Cerebellar cortex (tissue), 1 donor: Measurements from ENCODE around the gene NFKBIE.

ENCODE experiments used
- DNase-seq: peaks from one replicate; pipeline ENCODE4 v3.0.0-alpha.2; 2015; ENCODE audit warnings: low spot score

Gene NFKBIE

DNA sequence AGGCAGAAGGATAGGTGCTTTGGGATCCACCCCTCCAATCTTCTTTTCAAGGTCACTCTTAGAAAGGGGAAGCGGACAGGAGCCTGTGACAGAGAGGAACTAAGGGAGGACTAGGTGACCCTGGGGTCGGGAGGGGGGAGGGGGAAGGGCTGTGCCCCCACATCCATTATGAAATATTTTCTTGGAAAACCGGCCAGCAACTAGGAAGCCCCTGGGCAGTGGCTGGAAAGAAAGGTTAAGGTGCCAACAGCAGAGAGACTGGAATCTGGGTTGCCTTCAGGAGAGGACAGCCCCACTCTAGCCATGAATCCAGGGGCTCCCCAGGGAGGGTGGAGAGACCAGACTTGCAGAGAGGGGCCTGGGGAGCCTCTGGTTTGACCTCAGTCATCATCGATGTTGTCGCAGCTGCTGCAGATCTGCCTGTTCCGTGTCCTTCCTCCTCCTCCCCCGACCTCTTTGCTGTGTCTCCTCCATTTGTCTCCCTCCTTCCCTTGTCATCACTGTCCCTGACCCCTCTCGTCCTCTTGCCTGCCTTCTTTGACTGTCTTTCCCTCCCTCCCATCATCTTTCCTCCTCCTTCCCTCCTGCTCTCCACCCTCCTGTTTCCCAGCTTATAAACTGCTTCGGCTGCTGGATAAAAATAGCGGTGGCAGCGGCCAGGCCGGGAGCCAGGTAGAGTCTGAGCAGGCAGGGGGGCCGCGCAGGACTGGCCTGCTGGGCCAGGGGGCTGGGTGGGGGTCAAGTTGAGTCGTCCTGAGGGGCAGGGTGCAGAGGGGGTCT is 38.8 kb downstream of the NFKBIE start:
- DNase-seq, result peak; percentile 60

DNA sequence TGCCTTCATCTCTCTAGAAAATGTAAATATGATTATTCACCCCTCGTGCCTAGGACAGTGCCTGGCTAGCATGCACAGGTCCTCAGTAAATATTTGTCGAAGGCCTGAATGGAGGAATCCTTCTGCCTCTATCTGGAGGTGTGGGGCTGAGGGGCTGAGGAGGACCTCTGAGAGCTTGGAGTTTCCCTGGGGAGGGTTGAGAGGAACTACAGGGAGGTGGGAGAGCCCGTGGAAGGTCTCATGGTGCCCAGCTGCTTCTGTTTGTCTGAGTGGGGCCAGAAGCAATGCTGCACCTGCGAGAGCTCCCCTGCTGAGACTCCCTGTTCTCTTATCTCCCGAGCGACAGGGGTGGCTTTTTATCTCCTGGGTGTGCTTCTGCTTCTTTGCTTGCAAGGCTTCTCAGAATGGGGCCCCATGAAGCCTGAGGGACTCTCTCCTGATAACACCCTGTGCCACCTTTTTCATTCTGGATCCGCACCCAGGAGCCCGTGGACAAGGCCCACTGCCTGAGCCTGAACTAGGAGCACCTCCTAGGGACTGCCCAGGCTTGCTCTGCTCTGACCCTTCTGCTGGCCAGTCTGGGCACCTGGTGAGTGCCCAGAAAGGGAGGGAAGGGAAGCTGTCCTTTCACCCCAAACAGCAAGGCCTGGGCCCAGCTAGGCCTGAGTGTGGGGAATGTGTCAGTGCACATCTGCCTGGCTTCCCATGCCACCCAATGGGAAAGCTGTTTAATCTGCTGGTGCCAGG is 39.6 kb downstream of the NFKBIE start:
- DNase-seq, result no peak

DNA sequence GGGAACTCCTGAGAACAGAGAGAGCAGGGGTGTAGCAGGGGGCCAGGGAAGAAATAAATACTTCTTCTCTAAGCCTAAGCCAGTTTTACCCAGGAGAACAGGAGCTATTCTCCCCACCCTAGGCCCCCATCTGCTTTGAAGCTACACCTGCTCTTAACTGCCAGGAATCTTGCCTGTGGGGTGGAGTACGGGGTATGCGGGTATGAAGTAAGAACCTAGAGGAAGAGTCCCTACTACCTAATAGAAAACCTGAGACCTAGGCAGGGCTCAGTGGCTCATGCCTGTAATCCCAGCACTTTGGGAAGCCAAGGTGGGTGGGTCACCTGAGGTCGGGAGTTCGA is 40.4 kb downstream of the NFKBIE start:
- no peak for DNase-seq

DNA sequence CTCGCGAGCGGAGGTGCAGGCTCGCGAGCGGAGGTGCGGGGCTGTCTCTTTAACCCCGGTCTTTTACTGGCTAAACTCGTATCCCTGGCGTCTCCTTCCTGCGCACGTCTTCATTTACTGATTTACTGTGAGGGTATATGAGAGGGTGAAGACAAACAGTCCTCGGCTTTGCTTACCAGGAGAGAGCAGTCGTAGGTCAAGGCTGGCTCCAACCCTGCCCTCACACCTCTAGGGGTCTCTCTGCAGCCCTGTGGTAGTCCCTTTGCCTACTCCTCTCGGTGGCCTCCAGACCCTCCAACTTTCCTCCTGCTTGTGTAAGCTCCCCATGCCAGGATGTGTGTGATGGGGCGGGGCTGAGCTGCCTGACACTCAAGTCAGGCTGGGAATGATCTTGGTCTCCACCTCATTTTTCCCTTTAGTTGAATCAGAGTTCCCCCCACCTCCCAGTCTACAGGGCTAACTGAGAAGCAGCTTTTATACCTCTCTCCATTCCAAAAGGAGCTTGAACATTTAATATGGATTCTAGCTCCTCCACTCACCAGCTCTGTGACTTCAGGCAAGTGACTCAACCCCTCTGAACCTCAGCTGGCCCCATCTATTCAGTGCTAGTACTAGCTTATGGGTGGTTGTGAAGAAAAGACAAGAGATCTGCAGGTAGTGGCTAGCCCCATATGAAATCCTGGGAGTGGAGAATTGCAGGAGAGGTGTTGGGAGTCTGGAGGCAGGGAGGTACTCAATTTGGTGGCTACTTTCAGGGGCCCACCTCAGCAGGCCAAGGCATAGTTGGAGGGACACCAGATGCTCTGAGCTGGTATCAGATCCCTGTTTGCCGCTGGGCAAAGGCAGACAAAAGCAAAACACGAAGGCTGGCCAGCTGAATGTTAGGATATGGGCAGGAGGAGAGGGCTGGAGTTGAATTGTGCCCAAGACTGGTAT is 41.1 kb downstream of the NFKBIE start:
- DNase-seq, result peak; percentile 63

DNA sequence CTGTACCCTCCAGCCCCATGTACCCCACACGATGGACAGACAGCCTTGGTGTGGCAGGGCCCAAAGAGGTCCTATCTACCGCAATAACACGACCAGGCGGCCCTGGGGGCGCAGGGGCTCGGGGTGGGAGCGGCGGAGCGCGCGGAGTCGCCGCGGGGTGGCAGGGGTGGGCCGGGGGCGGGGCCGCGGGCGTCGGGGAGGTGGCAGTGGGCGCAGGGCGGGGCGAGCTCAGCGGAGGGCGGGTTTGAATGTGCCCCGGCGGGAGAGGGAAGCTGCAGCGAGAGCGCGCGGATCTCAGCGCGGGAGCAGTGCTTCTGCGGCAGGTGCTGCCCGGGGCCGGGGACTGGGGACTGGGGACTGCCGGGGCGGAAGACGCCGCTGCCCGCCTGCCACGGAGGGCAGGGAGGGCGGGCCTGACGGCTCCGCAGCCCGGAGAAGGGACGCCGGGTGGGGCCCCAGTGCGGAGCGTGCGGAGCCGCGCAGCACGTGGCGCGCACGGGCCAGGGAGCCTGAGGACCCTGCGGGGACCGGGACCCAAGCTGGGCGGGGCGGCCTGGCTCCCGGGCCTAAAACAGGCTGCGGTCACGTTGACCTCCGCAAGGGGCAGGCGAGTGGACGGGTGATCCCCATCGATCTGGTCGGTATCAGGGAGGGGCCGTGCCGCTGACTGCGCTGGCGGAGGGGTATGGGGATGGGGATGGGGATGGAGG is 41.9 kb downstream of the NFKBIE start, which contains the start of gene SLC29A1:
SLC29A1 (plus strand) TSS at position 277 of the 710 bp plus-strand sequence. CDS start 3,719 bp downstream, outside the sequence.
- DNase-seq, result peak; percentile 77

DNA sequence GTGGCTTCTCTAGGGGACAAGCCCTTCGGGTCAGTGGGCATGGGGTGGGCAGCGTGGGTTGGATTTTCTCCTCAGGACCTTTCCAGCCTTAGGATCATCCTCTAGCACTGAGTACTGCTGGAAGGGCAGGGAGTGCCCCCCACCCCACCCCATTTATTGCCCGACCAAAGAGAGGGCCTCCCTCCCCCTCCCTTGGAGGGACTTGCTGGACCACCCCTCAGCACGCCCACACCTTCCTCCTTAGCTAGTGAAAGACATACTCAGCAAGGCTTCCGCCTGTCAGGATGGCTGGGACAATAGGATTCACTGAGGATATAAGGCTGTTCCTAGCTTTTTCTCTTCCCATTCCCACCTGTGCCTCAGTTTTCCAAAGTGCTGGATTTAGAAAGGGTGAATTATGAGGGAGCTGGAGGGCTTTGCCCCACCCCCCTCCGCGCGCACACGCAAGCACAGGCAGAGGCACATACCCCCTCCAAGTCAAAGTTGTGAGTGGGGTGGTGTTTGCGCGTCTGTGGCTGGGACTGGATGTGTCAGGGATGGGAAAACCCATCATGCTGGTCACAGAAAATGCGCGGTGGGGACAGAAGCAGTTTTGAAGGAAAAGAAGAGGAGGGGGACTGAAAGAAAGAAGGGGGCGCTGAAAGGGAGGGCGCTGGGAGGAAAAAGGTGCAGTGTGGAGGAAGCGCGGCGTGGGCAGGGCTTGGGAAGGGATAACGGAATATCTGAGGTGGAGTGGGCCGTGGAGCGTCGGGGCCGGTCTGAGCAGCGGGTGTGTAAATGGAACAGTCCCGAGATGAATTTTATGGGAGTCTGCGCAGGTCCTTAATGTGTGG is 42.6 kb downstream of the NFKBIE start:
- DNase-seq, result peak; percentile 47

DNA sequence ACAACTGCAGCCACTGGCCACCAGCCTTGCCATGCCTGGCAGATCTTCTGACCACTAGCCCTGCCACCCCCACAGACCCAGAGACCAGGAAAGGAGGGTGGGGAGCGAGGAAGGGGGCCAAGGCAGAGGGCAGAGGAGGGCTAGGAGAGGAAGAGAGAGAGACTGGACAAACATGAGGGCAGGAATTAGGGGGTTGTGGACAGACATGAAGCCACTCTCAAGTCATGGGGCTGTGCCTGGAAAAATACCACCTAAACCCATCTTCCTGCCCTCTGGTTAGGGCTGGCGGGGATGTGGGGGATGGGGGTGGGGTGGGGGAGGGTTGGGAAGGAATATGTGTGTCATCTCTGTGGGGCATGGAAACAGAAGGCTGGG is 43.4 kb downstream of the NFKBIE start:
- no peak for DNase-seq

DNA sequence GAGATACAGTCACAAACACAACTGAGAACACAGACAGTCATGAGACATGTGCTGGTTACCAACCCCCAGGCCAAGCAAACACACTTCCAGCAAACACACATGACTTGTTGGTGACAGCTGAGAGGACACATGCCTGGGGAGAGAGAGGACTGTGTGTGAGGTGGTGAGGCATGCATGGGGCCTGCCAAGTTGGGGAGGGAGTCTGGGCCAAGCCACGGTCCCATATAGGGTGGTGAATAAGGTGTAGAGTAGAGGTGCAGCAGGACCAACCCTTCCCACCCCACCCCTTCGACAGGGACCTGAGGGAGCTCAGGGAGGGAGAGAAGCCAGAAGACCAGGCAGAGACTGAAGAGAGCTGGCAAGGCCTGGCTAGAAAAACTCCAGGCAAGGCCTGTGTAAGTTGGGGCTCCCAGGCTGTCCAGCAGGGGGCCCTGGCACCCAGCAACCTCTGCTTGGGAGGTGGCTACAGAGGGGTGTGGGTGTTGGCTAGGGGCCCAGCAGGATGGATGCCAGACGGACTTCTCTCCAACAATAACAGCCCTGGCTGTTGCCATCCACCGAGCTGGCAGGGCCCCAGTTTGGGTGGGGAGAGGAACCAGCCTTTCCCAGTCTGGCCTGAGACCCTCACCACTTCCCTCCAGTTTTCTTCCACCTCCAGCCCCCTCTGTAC is 43.9 kb downstream of the NFKBIE start:
- DNase-seq, result peak; percentile 80

DNA sequence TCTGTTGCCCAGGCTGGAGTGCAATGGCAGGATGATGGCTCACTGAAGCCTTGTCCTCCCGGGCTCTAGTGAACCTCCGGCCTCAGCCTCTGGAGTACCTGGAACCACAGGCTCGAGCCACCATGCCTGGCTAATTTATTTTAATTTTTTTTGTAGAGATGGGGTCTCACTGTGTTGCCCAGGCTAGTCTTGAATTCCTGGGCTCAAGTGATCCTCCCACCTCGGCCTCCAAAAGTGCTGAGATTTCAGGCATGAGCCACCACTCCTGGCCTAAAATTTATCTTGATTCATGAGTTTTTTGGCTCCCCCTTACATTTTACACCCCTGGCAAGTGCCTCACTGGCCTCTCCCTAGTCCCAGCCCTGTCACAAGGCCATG is 44.4 kb downstream of the NFKBIE start:
- DNase-seq, result no peak

DNA sequence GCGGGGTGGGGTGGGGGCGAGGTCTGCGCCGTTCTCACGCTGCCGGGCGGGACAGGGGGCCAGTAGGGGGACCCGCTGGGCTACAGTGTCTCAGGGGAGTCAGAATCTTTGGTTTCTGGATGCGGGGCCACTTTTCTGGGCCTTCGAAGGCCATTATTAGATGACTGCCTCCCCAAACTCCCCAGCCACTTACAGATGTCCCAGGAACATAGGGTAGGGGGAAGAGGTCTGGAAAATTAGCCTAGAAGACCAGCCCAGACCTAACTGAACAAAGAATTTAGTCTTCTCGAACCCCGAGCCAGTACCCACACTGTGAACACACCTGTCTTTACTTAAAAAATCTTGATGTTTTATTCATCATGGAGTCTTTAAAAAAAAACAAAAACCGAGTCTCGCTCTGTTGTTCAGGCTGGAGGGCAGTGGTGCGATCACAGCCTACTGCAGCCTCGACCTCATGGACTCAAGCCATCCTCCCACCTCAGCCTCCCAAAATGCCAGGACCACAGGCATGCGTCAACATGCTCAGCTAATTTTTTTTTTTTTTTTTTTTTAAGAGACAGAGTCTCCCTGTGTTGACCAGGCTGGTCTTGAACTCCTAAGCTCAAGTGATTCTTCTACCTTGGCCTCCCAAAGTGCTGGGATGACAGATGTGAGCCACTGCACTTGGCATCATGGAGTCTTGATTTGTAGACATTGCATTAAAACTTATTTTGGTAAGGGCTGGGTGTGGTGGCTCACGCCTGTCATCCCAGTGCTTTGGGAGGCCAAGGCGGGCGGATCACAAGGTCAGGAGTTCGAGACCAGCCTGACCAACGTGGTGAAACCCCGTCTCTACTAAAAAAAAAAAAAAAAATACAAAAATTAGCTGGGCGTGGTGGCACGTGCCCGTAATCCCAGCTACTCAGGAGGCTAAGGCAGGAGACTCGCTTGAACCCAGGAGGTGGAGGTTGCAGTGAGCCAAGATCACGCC is 45.3 kb downstream of the NFKBIE start:
- DNase-seq, result no peak

DNA sequence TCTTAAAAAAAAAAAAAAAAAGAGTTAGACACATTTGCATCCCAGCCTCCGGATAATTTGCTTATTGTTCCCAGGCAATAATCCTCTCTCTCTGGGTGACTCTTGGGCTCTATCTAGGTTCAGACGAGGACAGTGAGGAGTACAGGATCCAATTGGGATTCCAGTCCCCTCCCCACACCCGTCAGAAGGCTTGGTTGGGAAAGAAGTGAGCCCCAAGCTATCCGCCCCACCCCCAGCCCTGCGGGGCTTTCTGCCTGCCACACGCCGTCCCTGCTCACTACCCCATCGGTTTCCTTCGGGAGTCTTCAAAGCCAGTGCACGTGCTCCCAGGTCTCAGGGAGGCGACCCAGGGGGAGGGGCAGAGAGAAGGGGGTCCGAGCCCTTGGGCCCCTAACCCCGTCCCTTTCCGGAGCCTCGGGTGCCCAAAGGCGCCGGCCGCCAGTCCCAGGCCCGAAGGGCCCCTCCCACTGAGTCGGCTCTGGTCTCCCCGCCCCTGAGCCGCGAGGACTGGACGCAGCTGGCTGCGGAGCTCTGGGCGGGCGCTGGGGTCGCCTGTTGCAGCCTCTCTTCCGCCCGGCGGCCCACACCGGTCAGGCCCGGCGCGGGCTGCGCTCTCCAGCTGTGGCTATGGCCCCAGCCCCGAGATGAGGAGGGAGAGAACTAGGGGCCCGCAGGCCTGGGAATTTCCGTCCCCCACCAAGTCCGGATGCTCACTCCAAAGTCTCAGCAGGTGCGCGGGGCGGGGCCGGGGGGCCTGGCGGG is 46.1 kb downstream of the NFKBIE start:
- peak; percentile 65 for DNase-seq

DNA sequence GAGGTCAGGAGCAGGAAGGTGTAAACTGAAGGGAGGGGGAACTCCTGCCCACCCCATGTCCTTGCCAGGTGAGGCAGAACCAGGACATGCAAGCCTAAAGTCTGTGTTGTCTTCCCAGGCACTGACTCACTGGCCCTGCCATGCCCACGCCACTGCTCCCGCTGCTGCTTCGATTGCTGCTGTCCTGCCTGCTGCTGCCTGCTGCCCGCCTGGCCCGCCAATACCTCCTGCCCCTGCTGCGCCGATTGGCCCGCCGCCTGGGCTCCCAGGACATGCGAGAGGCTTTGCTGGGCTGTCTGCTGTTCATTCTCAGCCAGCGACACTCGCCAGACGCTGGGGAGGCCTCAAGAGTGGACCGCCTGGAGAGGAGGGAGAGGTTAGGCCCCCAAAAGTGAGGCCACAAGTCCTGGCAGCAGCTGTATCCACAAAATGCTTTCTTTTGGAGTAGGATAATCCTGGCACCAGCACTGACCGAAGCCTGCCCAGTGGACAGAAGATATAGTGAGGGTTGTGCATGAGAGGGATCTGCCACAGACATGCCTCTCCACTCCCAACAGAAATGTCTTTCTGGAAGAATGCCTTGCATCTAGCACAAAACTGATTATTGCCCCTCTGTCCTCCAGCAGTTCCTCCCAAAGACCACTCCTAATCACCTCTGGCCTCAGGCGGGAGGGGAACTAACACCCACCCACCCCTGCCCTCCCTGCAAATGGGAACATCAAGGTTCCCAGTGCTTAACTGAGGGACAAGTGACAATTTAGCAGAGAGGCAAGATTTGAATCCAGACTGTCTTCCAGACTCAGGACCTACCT is 47.8 kb downstream of the NFKBIE start:
- DNase-seq, result peak; percentile 71

DNA sequence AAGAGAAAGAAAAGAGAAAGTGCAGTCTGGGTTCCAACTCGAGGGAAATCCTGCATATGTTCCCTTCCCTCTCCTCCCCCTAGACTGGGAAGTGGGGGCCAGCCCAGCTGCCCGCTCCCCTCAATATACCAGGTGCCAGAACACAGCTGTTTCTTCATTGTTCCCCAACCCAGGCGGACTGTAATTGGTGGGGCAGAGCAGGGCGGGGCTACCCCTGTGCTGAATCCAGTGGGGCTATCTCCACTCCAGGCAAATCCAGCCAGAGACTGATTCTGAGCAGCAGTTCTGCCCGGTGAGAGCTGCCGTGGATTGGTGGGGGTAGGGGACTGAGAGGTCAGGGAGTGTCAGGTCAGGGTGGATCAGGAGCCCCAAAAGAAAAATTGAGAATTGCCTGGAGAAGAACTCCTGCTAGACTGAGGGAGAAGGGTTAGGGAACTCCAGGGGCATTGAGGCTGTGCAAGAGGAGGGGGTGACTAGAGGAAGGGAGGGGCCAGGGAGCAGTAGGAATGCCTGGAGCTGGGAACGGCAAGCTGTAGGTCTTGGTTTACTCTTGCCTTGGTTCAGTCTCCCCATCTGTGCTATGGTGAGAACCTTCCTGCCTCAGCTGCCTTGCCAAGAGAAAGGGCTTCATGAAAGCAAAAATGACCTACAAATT is 48.5 kb downstream of the NFKBIE start, which contains the start of gene MYMX:
MYMX (plus strand) TSS at position 250 of the 655 bp plus-strand sequence. CDS start 546 bp downstream, outside the sequence.
- peak; percentile 61 for DNase-seq

DNA sequence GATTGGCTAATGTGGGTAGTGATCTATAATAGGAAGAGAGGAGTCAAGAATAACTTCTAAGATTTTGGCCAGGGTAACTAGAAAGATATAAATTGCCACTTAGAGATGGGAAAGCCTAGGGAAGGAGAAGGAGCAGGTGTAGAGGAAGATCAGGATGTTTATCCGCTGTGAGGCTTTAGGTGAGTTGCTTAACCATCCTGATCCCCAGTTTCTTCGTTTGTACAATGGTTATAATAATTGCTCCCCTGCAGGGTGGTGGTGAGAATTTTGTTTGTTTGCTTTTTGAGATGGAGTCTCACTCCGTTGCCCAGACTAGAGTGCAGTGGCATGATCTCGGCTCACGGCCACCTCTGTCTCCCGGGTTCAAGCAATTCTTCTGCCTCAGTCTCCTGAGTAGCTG is 51.0 kb downstream of the NFKBIE start:
- DNase-seq, result no peak

DNA sequence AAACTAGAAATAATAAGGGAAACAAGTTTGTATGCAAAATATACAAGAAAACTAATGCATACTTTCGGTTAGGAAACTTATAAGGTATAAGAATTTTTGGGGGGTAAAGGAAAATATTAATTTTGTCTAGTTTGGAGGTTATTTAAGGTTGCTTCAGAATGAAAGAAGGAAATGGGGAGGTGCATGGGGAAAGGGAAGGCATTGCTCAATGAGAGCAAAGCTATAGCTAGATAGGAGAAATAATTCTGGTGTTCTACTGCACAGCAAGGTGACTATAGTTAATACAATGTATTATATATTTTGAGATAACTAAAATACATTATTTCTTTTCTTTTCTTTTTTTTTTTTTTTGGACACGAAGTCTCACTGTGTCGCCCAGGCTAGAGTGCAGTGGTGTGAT is 54.1 kb downstream of the NFKBIE start:
- no peak for DNase-seq
